ENCODE measurements around the gene GTPBP8.

DNA sequence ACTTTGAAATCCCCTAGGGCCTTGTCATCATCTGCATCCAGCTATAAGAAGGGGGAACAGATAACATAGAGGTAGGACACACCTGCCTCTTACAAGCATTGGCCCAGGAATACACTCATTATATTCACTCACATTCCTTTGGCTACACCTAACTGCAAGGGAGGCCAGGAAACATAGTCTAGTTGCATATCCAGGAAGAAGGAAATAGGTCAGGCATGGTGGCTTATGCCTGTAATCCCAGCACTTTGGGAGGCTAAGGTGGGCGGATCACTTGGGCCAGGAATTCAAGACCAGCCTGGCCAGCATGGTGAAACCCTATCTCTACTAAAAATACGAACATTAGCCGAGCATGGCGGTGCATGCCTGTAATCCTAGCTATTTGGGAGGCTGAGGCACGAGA is 48.8 kb downstream of the GTPBP8 start:
- no peak for TF ChIP-seq EZH2 (IDR thresholded peaks at IDR 0.05)
- no peak for TF ChIP-seq POLR2AphosphoS5 (IDR thresholded peaks at IDR 0.05; ENCODE audit: borderline replicate concordance, low read depth, low read length)
